GM21825 (cell line): ENCODE results near the gene KLF6.

Experiments used
- ATAC-seq: cut with Tn5 transposase; IDR thresholded peaks from one replicate; pipeline ENCODE4 v1.9.1; 2021; ENCODE audit warnings: mild to moderate bottlenecking, moderate library complexity; ENCODE audit not compliant: unreplicated experiment

KLF6 gene

GRCh38 chr10:3775696-3776551 lies 9.1 kb downstream of the KLF6 start:
- ATAC-seq: no peak

GRCh38 chr10:3774814-3775695 lies 10.0 kb downstream of the KLF6 start:
- no peak for ATAC-seq

- no peak for ATAC-seq
Observed at GRCh38 chr10:3774018-3774813, 10.8 kb downstream of the KLF6 start.

GRCh38 chr10:3773460-3774017 lies 11.5 kb downstream of the KLF6 start:
- ATAC-seq: no peak

GRCh38 chr10:3772361-3773171 lies 12.4 kb downstream of the KLF6 start:
- ATAC-seq: no peak

- no peak for ATAC-seq
Observed at GRCh38 chr10:3770611-3771110, 14.3 kb downstream of the KLF6 start.

GRCh38 chr10:3769556-3769955 lies 15.5 kb downstream of the KLF6 start:
- no peak for ATAC-seq

- ATAC-seq: no peak
Observed at GRCh38 chr10:3766046-3766756, 18.8 kb downstream of the KLF6 start.

GRCh38 chr10:3765146-3765545 lies 19.9 kb downstream of the KLF6 start:
- ATAC-seq: no peak

- ATAC-seq: no peak
Observed at GRCh38 chr10:3764626-3765112, 20.3 kb downstream of the KLF6 start.

- ATAC-seq: no peak
Observed at GRCh38 chr10:3763852-3764625, 21.0 kb downstream of the KLF6 start.

GRCh38 chr10:3763035-3763456 lies 22.0 kb downstream of the KLF6 start:
- ATAC-seq: no peak

GRCh38 chr10:3762309-3762708 lies 22.7 kb downstream of the KLF6 start:
- no peak for ATAC-seq

- no peak for ATAC-seq
Observed at GRCh38 chr10:3761904-3762303, 23.1 kb downstream of the KLF6 start.

GRCh38 chr10:3761021-3761686 lies 23.9 kb downstream of the KLF6 start:
- peak; percentile 43 for ATAC-seq

- ATAC-seq: no peak
Observed at GRCh38 chr10:3760083-3760482, 24.9 kb downstream of the KLF6 start.

- ATAC-seq: no peak
Observed at GRCh38 chr10:3759397-3759796, 25.6 kb downstream of the KLF6 start.
